Lung (tissue), 12 donors: ENCODE results near the gene OAF. TPM values are rescaled to one million over a fixed set of nuclear protein-coding genes. Genes with fewer than 3 reads are reported as not detected.
A peak's percentile ranks its signal among the peaks of the same experiment; 100 is the strongest.

Source experiments
- ATAC-seq: fragments of 200-7000 bp; cut with Tn5 transposase; one replicate; pipeline ENCODE4 v1.9.1; 2020; ENCODE audit warnings: moderate number of reproducible peaks; ENCODE audit not compliant: insufficient read depth, low FRiP score
- DNase-seq, 3 donors: peaks; one replicate each; pipeline ENCODE4 v3.0.0-alpha.2; 2013 to 2017
- H3K27ac ChIP-seq, 2 donors: one replicate each; pipeline ENCODE4 v1.5.1; 2013; ENCODE audit warnings: mild to moderate bottlenecking in 2 of 2, moderate library complexity in 2 of 2, control low read depth in 1 of 2, inconsistent platforms in 1 of 2, low read depth in 1 of 2, low read length in 1 of 2
- H3K27me3 ChIP-seq, 3 donors: one replicate each; pipeline ENCODE4 v1.5.1; 2013; ENCODE audit warnings: low read length in 2 of 3; ENCODE audit not compliant: control insufficient read depth in 3 of 3, insufficient read depth in 3 of 3
- H3K36me3 ChIP-seq, 4 donors: one replicate each; pipeline ENCODE4 v1.5.1; 2013; ENCODE audit warnings: low read length in 4 of 4, mild to moderate bottlenecking in 1 of 4, moderate library complexity in 1 of 4; ENCODE audit not compliant: control insufficient read depth in 4 of 4, insufficient read depth in 4 of 4
- H3K4me1 ChIP-seq, 5 donors: one replicate each; pipeline ENCODE4 v1.5.1; 2013; ENCODE audit warnings: low read length in 5 of 5, mild to moderate bottlenecking in 2 of 5, moderate library complexity in 1 of 5; ENCODE audit not compliant: control insufficient read depth in 5 of 5, insufficient read depth in 5 of 5
- H3K4me3 ChIP-seq: one replicate; pipeline ENCODE4 v1.5.1; 2013; ENCODE audit warnings: mild to moderate bottlenecking, control low read depth, moderate library complexity
- H3K9ac ChIP-seq, 2 donors: one replicate each; pipeline ENCODE4 v1.5.1; 2013; ENCODE audit warnings: low read length in 2 of 2, control low read depth in 1 of 2; ENCODE audit not compliant: insufficient read depth in 1 of 2
- H3K9me3 ChIP-seq, 4 donors: one replicate each; pipeline ENCODE4 v1.5.1; 2013; ENCODE audit warnings: low read length in 3 of 4, mild to moderate bottlenecking in 1 of 4, moderate library complexity in 1 of 4; ENCODE audit not compliant: control insufficient read depth in 4 of 4, insufficient read depth in 3 of 4
- WGBS, 2 donors: extraction: QIAGEN DNeasy Blood & Tissue Kit; methylation state at CpG; one replicate each; pipeline ENCODE4 v1.1.7; 2013; 5-methylcytosine and 5-hydroxymethylcytosine counted together
- polyA plus RNA-seq, 2 donors: library from polyadenylated mRNA; stranded (reverse); fragments of 200-250 nt; gene quantifications; one replicate each; pipeline ENCODE4 v1.2.1, GENCODE V29; 2013
- total RNA-seq, 2 donors: library from RNA; depleted of rRNA in 1 of 2; stranded (reverse); fragments of >200 nt in 1 of 2; gene quantifications; one replicate each; pipeline ENCODE4 v1.2.1, GENCODE V29; 2014 to 2021
- TF ChIP-seq, protein P1 (sequence below): IDR thresholded peaks from 2 replicates; pipeline ENCODE4 v1.5.1; 2012; ENCODE audit warnings: mild to moderate bottlenecking; ENCODE audit errors: control extremely low read depth, extremely low read depth
- donor health status: control.
- donor health status: control.
- donor health status: Bipolar disorder and iron deficiency.
- donor health status: healthy.
- donor health status: DM: yes; HTN: yes; CAD: no.

OAF gene
- total and polyA plus RNA-seq, 4 donors, result 7.7 to 27.4 (median 12.0) TPM

DNA sequence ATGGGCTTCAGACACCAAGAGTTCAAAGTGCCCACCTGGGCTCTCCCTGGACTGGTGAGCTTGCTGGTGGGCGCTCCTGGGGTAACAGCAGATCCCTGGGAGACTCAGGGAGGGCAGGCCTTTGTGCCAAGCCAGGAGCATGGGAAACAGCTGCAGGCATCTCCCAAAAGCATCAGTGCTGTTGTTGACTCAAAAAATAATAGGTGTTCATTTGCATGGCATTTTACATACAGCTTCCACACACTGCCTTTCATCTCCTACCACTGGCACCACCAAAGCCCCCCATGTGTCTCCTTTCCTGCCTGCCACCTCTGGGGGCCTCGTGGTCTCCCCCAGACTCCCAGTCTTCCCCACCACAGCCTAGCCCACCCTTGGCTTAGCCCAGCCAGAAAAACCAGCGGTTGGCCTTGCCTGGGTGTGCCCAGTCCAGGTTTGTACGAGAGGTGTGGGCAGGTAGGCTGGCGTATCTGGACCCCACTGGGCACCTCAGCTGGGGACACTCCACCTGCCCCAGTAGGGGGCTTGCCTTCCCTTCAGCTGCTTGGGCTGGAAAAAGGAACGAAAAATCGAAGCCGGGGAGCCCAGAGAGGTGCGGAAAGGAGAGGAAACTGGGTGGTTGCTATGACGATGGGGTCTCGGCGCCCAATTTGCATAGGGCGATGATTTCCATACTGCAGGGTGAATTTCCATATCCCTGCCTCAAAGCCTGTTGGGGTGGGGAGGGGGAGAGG, 44.1 kb downstream of the OAF start:
- ATAC-seq (no peak), DNase-seq (peak in 1 of 3 donors; percentile 44)
- Histone ChIP-seq H3K9me3 (no peaks in the 10 kb centered on the region), H3K4me3 (no peak overlapping the region), H3K27me3 (peaks cover 2 to 36% (median 20%) of the 10 kb centered on the region in 3 donors), H3K36me3 (no peaks in the 10 kb centered on the region), H3K4me1 (peaks cover 0 to 3% (median 0%) of the 10 kb centered on the region in 5 donors), H3K9ac (no peak overlapping the region), H3K27ac (no peak overlapping the region)
- 14 to 24% methylated on average over 13 of the region's 13 CpGs for WGBS, 2 donors
- TF ChIP-seq, protein P1, sequence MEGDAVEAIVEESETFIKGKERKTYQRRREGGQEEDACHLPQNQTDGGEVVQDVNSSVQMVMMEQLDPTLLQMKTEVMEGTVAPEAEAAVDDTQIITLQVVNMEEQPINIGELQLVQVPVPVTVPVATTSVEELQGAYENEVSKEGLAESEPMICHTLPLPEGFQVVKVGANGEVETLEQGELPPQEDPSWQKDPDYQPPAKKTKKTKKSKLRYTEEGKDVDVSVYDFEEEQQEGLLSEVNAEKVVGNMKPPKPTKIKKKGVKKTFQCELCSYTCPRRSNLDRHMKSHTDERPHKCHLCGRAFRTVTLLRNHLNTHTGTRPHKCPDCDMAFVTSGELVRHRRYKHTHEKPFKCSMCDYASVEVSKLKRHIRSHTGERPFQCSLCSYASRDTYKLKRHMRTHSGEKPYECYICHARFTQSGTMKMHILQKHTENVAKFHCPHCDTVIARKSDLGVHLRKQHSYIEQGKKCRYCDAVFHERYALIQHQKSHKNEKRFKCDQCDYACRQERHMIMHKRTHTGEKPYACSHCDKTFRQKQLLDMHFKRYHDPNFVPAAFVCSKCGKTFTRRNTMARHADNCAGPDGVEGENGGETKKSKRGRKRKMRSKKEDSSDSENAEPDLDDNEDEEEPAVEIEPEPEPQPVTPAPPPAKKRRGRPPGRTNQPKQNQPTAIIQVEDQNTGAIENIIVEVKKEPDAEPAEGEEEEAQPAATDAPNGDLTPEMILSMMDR, result no peak

DNA sequence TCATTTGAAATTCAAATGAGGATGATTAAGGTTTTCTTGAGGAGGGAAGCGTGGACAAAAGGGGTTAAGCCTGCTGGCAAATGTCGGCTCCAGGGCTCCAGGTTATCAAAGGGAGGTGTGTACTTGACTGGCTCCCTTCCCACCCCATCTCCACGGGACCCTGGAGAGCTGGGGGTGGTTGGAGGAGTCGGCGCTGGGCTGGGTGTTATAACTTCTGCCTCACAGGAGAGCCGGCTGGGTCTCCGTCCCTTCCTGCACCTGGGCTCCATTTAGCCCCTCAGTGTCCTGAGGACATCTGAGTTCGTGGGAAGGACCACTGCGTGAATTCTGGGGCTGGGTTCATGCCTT, 44.7 kb downstream of the OAF start:
- H3K9me3 ChIP-seq, result no peaks in the 10 kb centered on the region
- no peak overlapping the region for H3K27ac ChIP-seq
- peaks cover 0 to 3% (median 0%) of the 10 kb centered on the region in 5 donors for H3K4me1 ChIP-seq
- H3K27me3 ChIP-seq, result peaks cover 2 to 36% (median 20%) of the 10 kb centered on the region in 3 donors
- H3K4me3 ChIP-seq, result no peak overlapping the region
- no peak overlapping the region for H3K9ac ChIP-seq
- H3K36me3 ChIP-seq, result no peaks in the 10 kb centered on the region
- TF ChIP-seq, protein P1, result no peak
- 14 to 21% methylated on average over 9 of the region's 9 CpGs for WGBS, 2 donors
- ATAC-seq (no peak), DNase-seq (no peak)

DNA sequence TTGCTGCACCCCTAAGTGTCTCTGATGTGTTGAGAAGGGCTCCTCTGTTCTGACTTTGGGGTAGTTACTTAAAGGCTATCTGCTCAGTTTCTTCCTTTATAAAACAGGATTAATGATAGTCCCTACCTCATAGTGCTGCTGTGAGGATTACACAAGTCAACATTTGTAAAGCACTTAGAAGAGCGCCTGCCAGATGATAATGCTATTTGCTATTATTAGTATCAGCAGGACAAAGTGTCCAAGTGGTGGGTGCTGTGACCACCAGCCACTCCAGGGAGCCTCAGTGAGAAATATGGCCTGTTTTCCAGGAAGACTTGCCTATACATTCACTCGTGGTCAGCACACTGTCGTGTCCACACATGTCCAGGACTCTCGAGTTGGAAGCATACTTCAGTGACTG, 45.3 kb downstream of the OAF start:
- H3K9ac ChIP-seq, result no peak overlapping the region
- DNase-seq (no peak), ATAC-seq (no peak)
- H3K27ac ChIP-seq, result no peak overlapping the region
- WGBS, 2 donors, result 56 to 72% methylated on average over 4 of the region's 4 CpGs
- peaks cover 2 to 34% (median 20%) of the 10 kb centered on the region in 3 donors for H3K27me3 ChIP-seq
- H3K4me3 ChIP-seq, result no peak overlapping the region
- H3K4me1 ChIP-seq, result peaks cover 0 to 4% (median 0%) of the 10 kb centered on the region in 5 donors
- H3K9me3 ChIP-seq, result no peaks in the 10 kb centered on the region
- TF ChIP-seq, protein P1, result no peak
- H3K36me3 ChIP-seq, result no peaks in the 10 kb centered on the region
